CD14-positive monocyte (primary cell): ENCODE results near the gene RASSF9. TPM values are rescaled to one million over a fixed set of nuclear protein-coding genes. Genes with fewer than 3 reads are reported as not detected.

Experiments
- DNase-seq, 3 donors: peaks; one replicate each; pipeline ENCODE4 v3.0.0-alpha.2; 2011 to 2022
- H2AFZ ChIP-seq: 2 replicates; pipeline ENCODE4 v1.6.0; 2012; ENCODE audit warnings: mild to moderate bottlenecking, low read depth, low read length, inconsistent platforms; ENCODE audit not compliant: insufficient read depth, poor library complexity, severe bottlenecking
- H3K27ac ChIP-seq, 2 donors: 1 replicate in 1 of 2; 2 replicates in 1 of 2; pipeline ENCODE4 v1.5.1; 2012 to 2013; ENCODE audit warnings: low read length in 2 of 2, control low read depth in 1 of 2, inconsistent platforms in 1 of 2, low read depth in 1 of 2, mild to moderate bottlenecking in 1 of 2
- H3K27me3 ChIP-seq, 2 donors: one replicate each; pipeline versions ENCODE4 v1.6.0 to v1.6.1; 2011 to 2013; ENCODE audit warnings: low read length in 2 of 2; ENCODE audit not compliant: control insufficient read depth in 2 of 2, insufficient read depth in 2 of 2
- H3K36me3 ChIP-seq, 2 donors: replicated peaks in 1 of 2; 1 replicate in 1 of 2; 2 replicates in 1 of 2; pipeline versions ENCODE4 v1.5.1 to v1.6.1; 2012 to 2013; ENCODE audit warnings: low read length in 2 of 2, control low read depth in 1 of 2, inconsistent platforms in 1 of 2, mild to moderate bottlenecking in 1 of 2; ENCODE audit not compliant: insufficient read depth in 2 of 2, control insufficient read depth in 1 of 2
- H3K4me1 ChIP-seq, 2 donors: 1 replicate in 1 of 2; 2 replicates in 1 of 2; pipeline versions ENCODE4 v1.5.1 to v1.6.1; 2012 to 2013; ENCODE audit warnings: low read length in 2 of 2, control low read depth in 1 of 2, inconsistent platforms in 1 of 2, mild to moderate bottlenecking in 1 of 2, moderate library complexity in 1 of 2; ENCODE audit not compliant: insufficient read depth in 2 of 2, control insufficient read depth in 1 of 2
- H3K4me2 ChIP-seq: replicated peaks from 2 replicates; pipeline ENCODE3; 2012; ENCODE audit warnings: low read length, moderate library complexity, mild to moderate bottlenecking; ENCODE audit not compliant: poor library complexity, severe bottlenecking; ENCODE audit errors: extremely low read depth
- H3K4me3 ChIP-seq, 3 experiments: fragments of 200-600 bp in 1 of 3; sonication (generic) in 1 of 3; replicated peaks in 1 of 3; 1 replicate in 2 of 3; 2 replicates in 1 of 3; pipeline ENCODE4 v1.5.1; 2011 to 2013; ENCODE audit warnings: low read length in 3 of 3, mild to moderate bottlenecking in 3 of 3, control low read depth in 2 of 3, low read depth in 2 of 3, inconsistent platforms in 1 of 3, moderate library complexity in 1 of 3
- H3K79me2 ChIP-seq: 2 replicates; pipeline ENCODE4 v1.6.0; 2012; ENCODE audit warnings: mild to moderate bottlenecking, control low read depth, inconsistent platforms, low read length, moderate library complexity; ENCODE audit not compliant: insufficient read depth
- H3K9ac ChIP-seq: 2 replicates; pipeline ENCODE4 v1.6.0; 2017; ENCODE audit warnings: low read length, mild to moderate bottlenecking; ENCODE audit not compliant: insufficient read depth, poor library complexity, severe bottlenecking
- H3K9me3 ChIP-seq, 2 donors: replicated peaks in 1 of 2; 1 replicate in 1 of 2; 2 replicates in 1 of 2; pipeline versions ENCODE4 v1.5.1 to v1.6.1; 2012 to 2013; ENCODE audit warnings: low read length in 2 of 2, control low read depth in 1 of 2; ENCODE audit not compliant: control insufficient read depth in 1 of 2, insufficient read depth in 1 of 2
- H4K20me1 ChIP-seq: 2 replicates; pipeline ENCODE4 v1.6.0; 2012; ENCODE audit warnings: mild to moderate bottlenecking, low read length, control low read depth, moderate library complexity; ENCODE audit not compliant: insufficient read depth
- H3K27ac Mint-ChIP-seq, 7 donors: one replicate each; pipeline ENCODE4 v1.8.0; 2020; ENCODE audit warnings: mild to moderate bottlenecking in 7 of 7, mixed read lengths in 7 of 7, moderate library complexity in 6 of 7, inconsistent platforms in 2 of 7
- H3K27me3 Mint-ChIP-seq, 3 donors: one replicate each; pipeline ENCODE4 v1.8.0; 2021 to 2022; ENCODE audit warnings: low read depth in 3 of 3, mild to moderate bottlenecking in 3 of 3, mixed read lengths in 3 of 3, moderate library complexity in 3 of 3, inconsistent platforms in 1 of 3
- H3K36me3 Mint-ChIP-seq, 2 donors: one replicate each; pipeline ENCODE4 v1.8.0; 2020; ENCODE audit warnings: mixed read lengths in 2 of 2, inconsistent platforms in 1 of 2, mild to moderate bottlenecking in 1 of 2
- H3K4me1 Mint-ChIP-seq: one replicate; pipeline ENCODE4 v1.8.0; 2020; ENCODE audit warnings: mild to moderate bottlenecking, mixed read lengths
- H3K4me3 Mint-ChIP-seq, 2 donors: one replicate each; pipeline ENCODE4 v1.8.0; 2020; ENCODE audit warnings: mild to moderate bottlenecking in 2 of 2, mixed read lengths in 2 of 2, moderate library complexity in 1 of 2
- H3K9me3 Mint-ChIP-seq, 7 donors: one replicate each; pipeline ENCODE4 v1.8.0; 2020 to 2022; ENCODE audit warnings: mixed read lengths in 7 of 7, mild to moderate bottlenecking in 6 of 7, moderate library complexity in 6 of 7, inconsistent platforms in 2 of 7
- WGBS: methylation state at CpG from one replicate; pipeline ENCODE4 v1.1.5; 2013; ENCODE audit warnings: missing lambda C conversion rate; ENCODE audit not compliant: insufficient coverage; 5-methylcytosine and 5-hydroxymethylcytosine counted together
- intact Hi-C, 2 donors: fragments of 100-400 bp; cut with micrococcal nuclease; formaldehyde crosslinking; loops; one replicate each; pipeline versions ENCODE4 v1.15.0 to v1.15.1; 2023
- polyA plus RNA-seq, 3 donors: library from polyadenylated mRNA; depleted of rRNA in 1 of 3; unstranded in 2 of 3; stranded (reverse) in 1 of 3; fragments of 300-500 nt in 2 of 3; fragments of >200 nt in 1 of 3; fragmentation: Illumina TruSeq in 2 of 3; gene quantifications; 1 replicate in 2 of 3; 2 replicates in 1 of 3; pipeline ENCODE4 v1.2.3, GENCODE V29; 2012 to 2021
- TF ChIP-seq, protein P1 (sequence below): fragments of 200-600 bp; IDR thresholded peaks from one replicate; pipeline ENCODE4 v1.8.0; 2022; ENCODE audit warnings: antibody characterized with exemption, mild to moderate bottlenecking

Gene RASSF9
- polyA plus RNA-seq, 3 donors: not detected

DNA sequence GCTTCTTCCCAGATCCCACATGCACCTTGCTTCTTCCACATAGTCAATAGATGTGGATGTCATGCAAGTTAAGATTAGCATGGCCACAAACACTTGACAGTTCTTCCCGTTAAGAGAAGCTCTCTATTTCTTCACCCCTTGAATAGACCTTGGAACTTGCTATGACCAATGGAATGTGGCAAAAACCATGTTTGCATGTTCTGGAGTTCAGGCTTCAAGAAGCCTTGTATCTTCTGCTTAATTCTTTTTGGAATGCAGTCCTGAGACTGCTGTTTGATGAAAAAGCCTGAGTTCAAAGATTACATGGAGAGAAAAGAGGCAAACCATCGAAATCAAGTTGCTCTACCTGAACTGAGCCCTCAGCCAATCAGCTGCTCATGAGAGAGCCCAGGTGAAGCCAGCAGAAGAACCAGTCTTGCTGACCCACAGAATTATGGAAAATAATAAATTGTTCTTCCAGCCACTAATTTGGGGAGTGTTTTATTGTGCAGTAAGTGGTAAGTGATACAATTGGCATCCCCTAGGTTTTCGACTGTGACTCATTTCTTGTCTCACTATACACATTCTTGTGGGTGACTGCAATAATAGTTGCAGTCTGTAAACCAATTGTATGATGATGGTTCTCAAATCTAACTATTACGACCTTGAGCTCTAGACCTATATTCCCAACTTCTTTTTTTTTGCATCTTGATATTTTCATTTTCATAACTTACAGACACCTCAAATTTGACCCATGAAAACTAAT is 12.6 kb downstream of the RASSF9 start:
- Histone ChIP-seq H3K79me2 (no peaks in the 10 kb centered on the region), H3K27me3 (no peaks in the 10 kb centered on the region), H3K9me3 (no peaks in the 10 kb centered on the region), H3K36me3 (no peaks in the 10 kb centered on the region), H3K4me2 (no peak overlapping the region), H2AFZ (no peak overlapping the region), H3K27ac (no peak overlapping the region), H3K4me3 (no peak overlapping the region), H3K4me1 (no peaks in the 10 kb centered on the region), H3K9ac (no peak overlapping the region), H4K20me1 (no peaks in the 10 kb centered on the region)
- H3K36me3 Mint-ChIP-seq: no peaks in the 10 kb centered on the region
- H3K27ac Mint-ChIP-seq: no peak overlapping the region
- no peaks in the 10 kb centered on the region for H3K4me1 Mint-ChIP-seq
- TF ChIP-seq, protein P1, sequence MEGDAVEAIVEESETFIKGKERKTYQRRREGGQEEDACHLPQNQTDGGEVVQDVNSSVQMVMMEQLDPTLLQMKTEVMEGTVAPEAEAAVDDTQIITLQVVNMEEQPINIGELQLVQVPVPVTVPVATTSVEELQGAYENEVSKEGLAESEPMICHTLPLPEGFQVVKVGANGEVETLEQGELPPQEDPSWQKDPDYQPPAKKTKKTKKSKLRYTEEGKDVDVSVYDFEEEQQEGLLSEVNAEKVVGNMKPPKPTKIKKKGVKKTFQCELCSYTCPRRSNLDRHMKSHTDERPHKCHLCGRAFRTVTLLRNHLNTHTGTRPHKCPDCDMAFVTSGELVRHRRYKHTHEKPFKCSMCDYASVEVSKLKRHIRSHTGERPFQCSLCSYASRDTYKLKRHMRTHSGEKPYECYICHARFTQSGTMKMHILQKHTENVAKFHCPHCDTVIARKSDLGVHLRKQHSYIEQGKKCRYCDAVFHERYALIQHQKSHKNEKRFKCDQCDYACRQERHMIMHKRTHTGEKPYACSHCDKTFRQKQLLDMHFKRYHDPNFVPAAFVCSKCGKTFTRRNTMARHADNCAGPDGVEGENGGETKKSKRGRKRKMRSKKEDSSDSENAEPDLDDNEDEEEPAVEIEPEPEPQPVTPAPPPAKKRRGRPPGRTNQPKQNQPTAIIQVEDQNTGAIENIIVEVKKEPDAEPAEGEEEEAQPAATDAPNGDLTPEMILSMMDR: no peak
- peaks cover 0 to 8% (median under 1%) of the 10 kb centered on the region in 7 donors for H3K9me3 Mint-ChIP-seq
- H3K27me3 Mint-ChIP-seq: no peaks in the 10 kb centered on the region
- intact Hi-C loops: no loop called here
- no peak overlapping the region for H3K4me3 Mint-ChIP-seq
- DNase-seq: no peak
- 90% methylated on average over 1 of the region's 4 CpGs for WGBS

DNA sequence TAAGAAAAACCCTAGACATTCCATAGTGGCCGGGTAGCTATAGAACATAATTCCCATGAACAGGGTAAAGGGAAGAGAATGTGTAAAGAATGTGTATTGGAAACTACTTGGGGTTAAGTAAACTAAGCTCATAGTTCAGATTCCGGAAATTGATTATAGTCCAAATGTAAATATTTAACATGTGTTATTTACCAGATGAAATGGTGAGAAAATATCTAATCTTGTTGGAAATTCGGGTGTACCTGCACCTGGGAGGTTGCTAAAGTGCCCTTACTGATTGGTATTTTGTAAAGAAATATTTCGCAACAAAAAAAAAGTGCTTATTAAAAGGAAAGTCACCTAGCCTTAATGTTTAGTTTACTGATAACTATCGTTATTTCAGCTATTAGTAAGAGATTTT is 14.4 kb downstream of the RASSF9 start:
- no peaks in the 10 kb centered on the region for H3K27me3 ChIP-seq
- Mint-ChIP-seq H3K9me3 (peaks cover 0 to 9% (median 3%) of the 10 kb centered on the region in 7 donors), H3K4me3 (no peak overlapping the region), H3K27ac (no peak overlapping the region), H3K4me1 (no peaks in the 10 kb centered on the region), H3K27me3 (no peaks in the 10 kb centered on the region), H3K36me3 (no peaks in the 10 kb centered on the region)
- no peaks in the 10 kb centered on the region for H3K9me3 ChIP-seq
- no peak overlapping the region for H3K4me3 ChIP-seq
- no peak overlapping the region for H3K4me2 ChIP-seq
- H4K20me1 ChIP-seq: no peaks in the 10 kb centered on the region
- no peak overlapping the region for H2AFZ ChIP-seq
- no peak overlapping the region for H3K9ac ChIP-seq
- TF ChIP-seq, protein P1: no peak
- intact Hi-C loops: no loop called here
- H3K79me2 ChIP-seq: no peaks in the 10 kb centered on the region
- H3K27ac ChIP-seq: no peak overlapping the region
- WGBS: no CpG with 5 or more reads among the region's 5 CpGs
- H3K4me1 ChIP-seq: no peaks in the 10 kb centered on the region
- DNase-seq: no peak
- H3K36me3 ChIP-seq: no peaks in the 10 kb centered on the region
